ENCODE measurements around the gene ERBIN.

- no peak for TF ChIP-seq EP300 (IDR thresholded peaks at IDR 0.05; ENCODE audit: low read depth)
- no peak for TF ChIP-seq POLR2AphosphoS5 (IDR thresholded peaks at IDR 0.05)
- TF ChIP-seq CTCF (IDR thresholded peaks at IDR 0.05): no peak
Measured at GRCh38 chr5:65893749-65894430, 32.5 kb upstream of the ERBIN start.
